Type B pancreatic cell (in vitro differentiated cells): Measurements from ENCODE around the gene PRPF4. TPM values are rescaled to one million over a fixed set of nuclear protein-coding genes. Genes with fewer than 3 reads are reported as not detected.

Source experiments
- DNase-seq: peaks from one replicate; pipeline ENCODE4 v3.0.0; 2021; ENCODE audit warnings: mixed read lengths; ENCODE audit not compliant: unreplicated experiment; ENCODE audit errors: extremely low spot score
- H3K27ac Mint-ChIP-seq: 2 replicates; pipeline ENCODE4 v1.8.0; 2021; ENCODE audit warnings: mild to moderate bottlenecking, mixed read lengths
- H3K27me3 Mint-ChIP-seq: 2 replicates; pipeline ENCODE4 v1.8.0; 2021; ENCODE audit warnings: mixed read lengths
- H3K36me3 Mint-ChIP-seq: 2 replicates; pipeline ENCODE4 v1.8.0; 2021; ENCODE audit warnings: mixed read lengths
- H3K4me1 Mint-ChIP-seq: one replicate; pipeline ENCODE4 v1.8.0; 2021; ENCODE audit warnings: mixed read lengths; ENCODE audit not compliant: unreplicated experiment
- H3K4me3 Mint-ChIP-seq: 2 replicates; pipeline ENCODE4 v1.8.0; 2021; ENCODE audit warnings: mild to moderate bottlenecking, mixed read lengths
- H3K9me3 Mint-ChIP-seq: 2 replicates; pipeline ENCODE4 v1.8.0; 2021; ENCODE audit warnings: mixed read lengths
- total RNA-seq: library from RNA; stranded (reverse); gene quantifications from 2 replicates; pipeline ENCODE4 v1.2.1, GENCODE V29; 2021; ENCODE audit warnings: low replicate concordance
- TF ChIP-seq, protein P1 (sequence below): fragments of 200-600 bp; sonication (generic); conservative IDR thresholded peaks from 2 replicates; pipeline ENCODE4 v1.5.0; 2021; ENCODE audit warnings: antibody characterized with exemption, mild to moderate bottlenecking

The PRPF4 gene
- total RNA-seq, 1 donor from 2014 or later, result 38.0 TPM

DNA sequence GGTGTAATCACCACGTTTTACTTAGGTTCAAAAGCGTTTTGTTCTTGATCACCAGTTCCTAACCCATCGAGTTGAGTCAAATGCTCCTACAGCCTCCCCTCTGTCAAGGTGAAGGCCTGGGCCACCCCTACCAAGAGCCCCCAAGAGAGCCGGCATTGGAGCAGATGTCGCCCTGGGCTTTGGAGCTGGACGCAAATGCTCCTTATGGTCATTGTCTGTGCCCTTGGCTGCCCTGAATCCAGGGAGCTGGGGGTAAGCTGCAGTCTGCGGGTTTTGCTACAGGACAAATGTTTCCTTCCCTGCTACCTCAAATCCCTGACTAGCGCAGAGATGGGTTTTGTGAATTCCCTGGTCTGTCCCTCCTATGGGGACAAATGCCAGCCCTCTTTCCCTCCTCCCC, 22.9 kb downstream of the PRPF4 start:
- no peak overlapping the region for H3K27ac Mint-ChIP-seq
- no peak for DNase-seq
- H3K4me3 Mint-ChIP-seq, result no peak overlapping the region
- peaks cover 4% of the 10 kb centered on the region for H3K27me3 Mint-ChIP-seq
- H3K36me3 Mint-ChIP-seq, result no peaks in the 10 kb centered on the region
- peaks cover 13% of the 10 kb centered on the region for H3K4me1 Mint-ChIP-seq
- no peaks in the 10 kb centered on the region for H3K9me3 Mint-ChIP-seq
- TF ChIP-seq, protein P1, sequence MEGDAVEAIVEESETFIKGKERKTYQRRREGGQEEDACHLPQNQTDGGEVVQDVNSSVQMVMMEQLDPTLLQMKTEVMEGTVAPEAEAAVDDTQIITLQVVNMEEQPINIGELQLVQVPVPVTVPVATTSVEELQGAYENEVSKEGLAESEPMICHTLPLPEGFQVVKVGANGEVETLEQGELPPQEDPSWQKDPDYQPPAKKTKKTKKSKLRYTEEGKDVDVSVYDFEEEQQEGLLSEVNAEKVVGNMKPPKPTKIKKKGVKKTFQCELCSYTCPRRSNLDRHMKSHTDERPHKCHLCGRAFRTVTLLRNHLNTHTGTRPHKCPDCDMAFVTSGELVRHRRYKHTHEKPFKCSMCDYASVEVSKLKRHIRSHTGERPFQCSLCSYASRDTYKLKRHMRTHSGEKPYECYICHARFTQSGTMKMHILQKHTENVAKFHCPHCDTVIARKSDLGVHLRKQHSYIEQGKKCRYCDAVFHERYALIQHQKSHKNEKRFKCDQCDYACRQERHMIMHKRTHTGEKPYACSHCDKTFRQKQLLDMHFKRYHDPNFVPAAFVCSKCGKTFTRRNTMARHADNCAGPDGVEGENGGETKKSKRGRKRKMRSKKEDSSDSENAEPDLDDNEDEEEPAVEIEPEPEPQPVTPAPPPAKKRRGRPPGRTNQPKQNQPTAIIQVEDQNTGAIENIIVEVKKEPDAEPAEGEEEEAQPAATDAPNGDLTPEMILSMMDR, result no peak

DNA sequence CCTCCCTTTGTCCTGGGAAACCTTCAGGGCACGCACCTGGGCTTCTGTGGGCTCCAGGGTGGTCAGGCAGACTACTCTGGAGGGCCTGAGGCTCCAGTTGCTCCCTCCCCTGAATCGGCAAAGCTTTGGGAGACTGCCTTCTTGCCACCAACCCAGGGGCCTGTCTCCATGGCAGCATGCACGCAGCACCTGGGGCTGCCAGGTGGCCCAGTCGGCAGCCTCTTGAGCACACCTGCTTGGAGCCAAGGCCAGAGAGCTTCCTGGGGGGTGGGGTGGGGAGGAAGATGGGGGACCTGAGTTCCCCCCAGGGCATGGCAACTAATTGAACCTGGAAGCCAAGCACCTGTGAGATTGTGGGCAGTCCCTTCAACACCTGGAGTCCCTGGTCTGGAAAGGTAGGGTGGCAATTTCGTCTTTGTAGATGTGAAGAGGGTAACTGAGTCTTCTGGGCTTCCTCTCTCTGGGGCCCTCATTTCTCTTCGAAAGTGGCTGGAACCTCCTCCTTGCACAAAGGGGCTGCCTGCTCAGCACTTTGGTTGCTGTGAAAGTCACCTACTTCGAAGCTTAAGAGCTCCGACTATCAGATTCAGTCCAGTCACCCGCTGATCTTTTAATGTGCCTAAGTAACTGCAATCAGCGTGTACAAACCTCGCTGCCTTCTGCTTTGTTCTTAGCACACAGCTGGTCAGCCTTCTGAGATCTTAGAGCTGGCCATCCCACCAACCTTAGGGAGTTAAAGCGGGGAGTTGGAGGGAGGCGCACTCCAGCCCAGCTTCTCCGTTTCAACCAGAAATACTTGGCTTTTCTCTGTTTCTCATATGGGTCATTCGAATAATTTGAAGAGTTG, 23.7 kb downstream of the PRPF4 start:
- H3K27ac Mint-ChIP-seq, result no peak overlapping the region
- H3K4me1 Mint-ChIP-seq, result peaks cover 14% of the 10 kb centered on the region
- no peaks in the 10 kb centered on the region for H3K9me3 Mint-ChIP-seq
- no peak for DNase-seq
- H3K4me3 Mint-ChIP-seq, result no peak overlapping the region
- no peaks in the 10 kb centered on the region for H3K36me3 Mint-ChIP-seq
- H3K27me3 Mint-ChIP-seq, result peaks cover 4% of the 10 kb centered on the region
- TF ChIP-seq, protein P1, result no peak

DNA sequence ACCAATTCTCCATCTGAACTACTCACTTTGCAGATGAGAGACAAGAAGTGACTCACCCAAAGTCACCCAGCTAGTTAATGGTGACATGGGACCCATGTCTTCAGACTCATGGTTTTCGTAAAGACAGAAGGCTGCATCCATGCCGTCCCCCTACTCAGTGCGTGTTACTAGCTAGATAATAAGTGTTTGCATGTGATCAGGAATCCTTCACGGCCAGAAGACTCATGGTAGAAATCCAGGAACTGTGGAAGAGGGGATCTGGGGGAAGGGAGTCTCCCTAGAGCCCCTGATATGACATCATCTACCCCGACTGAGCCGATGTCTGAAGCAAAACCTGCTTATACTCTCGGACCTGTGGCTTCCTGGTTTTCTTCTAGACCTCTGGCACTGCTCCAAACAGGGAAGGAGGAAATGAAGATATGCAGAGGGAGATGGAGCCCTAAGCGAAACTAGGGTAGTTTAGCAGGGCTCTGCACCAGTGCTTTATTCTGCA, 24.4 kb downstream of the PRPF4 start:
- H3K27ac Mint-ChIP-seq, result no peak overlapping the region
- H3K36me3 Mint-ChIP-seq, result no peaks in the 10 kb centered on the region
- no peaks in the 10 kb centered on the region for H3K9me3 Mint-ChIP-seq
- TF ChIP-seq, protein P1, result no peak
- peaks cover 4% of the 10 kb centered on the region for H3K27me3 Mint-ChIP-seq
- no peak overlapping the region for H3K4me3 Mint-ChIP-seq
- peaks cover 14% of the 10 kb centered on the region for H3K4me1 Mint-ChIP-seq
- no peak for DNase-seq

DNA sequence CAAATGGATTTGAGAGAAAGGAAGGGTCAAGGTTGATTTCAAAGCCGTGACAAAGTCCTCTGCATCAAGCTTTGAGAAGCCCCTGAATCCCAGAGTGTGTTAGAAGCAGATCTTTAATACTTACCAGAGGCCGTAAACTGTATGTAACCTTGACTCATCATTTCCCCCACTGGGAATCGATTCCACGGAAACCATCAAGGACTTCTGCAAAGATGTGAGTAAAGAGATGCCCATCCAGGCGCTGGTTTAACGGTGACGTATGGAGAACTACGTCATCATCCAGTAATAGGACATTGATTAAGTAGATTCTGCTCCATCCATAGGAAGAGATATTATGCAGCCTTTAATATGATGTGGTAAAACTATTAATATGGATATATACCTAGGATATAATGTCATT, 26.1 kb downstream of the PRPF4 start:
- TF ChIP-seq, protein P1, result no peak
- no peak for DNase-seq

DNA sequence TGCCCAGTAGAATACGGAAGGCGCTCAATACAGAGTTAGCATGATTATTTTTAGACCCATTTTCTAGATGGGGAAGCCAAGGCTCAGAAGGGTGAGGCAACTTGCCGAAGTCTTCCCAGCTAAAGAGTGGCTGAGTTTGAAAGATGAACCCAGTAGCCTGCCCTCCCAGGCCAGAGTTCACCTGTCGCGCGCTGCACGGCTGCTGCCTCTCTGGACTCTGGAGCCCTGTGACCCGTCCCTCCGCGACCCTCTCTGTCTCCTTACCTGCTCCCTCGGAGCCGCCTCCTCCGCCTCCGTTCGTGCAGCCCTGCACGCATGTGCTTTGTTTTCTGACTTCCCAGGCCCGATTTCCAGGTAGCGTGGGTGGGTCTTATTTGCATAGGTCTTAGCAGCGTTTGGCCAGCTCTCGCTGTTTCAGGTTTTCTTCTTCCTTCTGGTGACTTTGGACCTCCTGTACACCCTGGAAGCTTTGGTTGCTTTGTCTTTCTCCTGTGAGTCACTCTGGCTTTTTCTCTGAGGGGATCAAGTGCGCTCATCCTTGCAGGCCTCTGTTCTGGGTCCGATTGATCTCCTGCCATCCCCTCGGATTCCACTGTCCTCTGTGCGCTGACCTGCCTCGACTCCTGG, 27.4 kb downstream of the PRPF4 start, which contains the start of gene RNF183:
Gene RNF183, minus strand, starts transcription at position 585 of the 627 bp plus-strand sequence. CDS start 5,192 bp downstream, outside the sequence.
- H3K36me3 Mint-ChIP-seq, result no peaks in the 10 kb centered on the region
- H3K27ac Mint-ChIP-seq, result peak within 1 kb of the TSS; percentile 25
- TF ChIP-seq, protein P1, result no peak
- H3K27me3 Mint-ChIP-seq, result peaks cover 4% of the 10 kb centered on the region
- no peak for DNase-seq
- no peak within 1 kb of the TSS for H3K4me3 Mint-ChIP-seq
- no peaks in the 10 kb centered on the region for H3K9me3 Mint-ChIP-seq
- peaks cover 14% of the 10 kb centered on the region for H3K4me1 Mint-ChIP-seq

More for the DNA sequence above, 26.1 kb downstream of the PRPF4 start:
- H3K36me3 Mint-ChIP-seq, result no peaks in the 10 kb centered on the region
- H3K27ac Mint-ChIP-seq, result no peak overlapping the region
- H3K27me3 Mint-ChIP-seq, result peaks cover 4% of the 10 kb centered on the region
- H3K9me3 Mint-ChIP-seq, result no peaks in the 10 kb centered on the region
- H3K4me3 Mint-ChIP-seq, result no peak overlapping the region
- peaks cover 14% of the 10 kb centered on the region for H3K4me1 Mint-ChIP-seq
